ENCODE data around the gene CENPN.

- TF ChIP-seq, protein P1, sequence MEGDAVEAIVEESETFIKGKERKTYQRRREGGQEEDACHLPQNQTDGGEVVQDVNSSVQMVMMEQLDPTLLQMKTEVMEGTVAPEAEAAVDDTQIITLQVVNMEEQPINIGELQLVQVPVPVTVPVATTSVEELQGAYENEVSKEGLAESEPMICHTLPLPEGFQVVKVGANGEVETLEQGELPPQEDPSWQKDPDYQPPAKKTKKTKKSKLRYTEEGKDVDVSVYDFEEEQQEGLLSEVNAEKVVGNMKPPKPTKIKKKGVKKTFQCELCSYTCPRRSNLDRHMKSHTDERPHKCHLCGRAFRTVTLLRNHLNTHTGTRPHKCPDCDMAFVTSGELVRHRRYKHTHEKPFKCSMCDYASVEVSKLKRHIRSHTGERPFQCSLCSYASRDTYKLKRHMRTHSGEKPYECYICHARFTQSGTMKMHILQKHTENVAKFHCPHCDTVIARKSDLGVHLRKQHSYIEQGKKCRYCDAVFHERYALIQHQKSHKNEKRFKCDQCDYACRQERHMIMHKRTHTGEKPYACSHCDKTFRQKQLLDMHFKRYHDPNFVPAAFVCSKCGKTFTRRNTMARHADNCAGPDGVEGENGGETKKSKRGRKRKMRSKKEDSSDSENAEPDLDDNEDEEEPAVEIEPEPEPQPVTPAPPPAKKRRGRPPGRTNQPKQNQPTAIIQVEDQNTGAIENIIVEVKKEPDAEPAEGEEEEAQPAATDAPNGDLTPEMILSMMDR (optimal IDR thresholded peaks at IDR 0.05 in 1 of 3, IDR thresholded peaks at IDR 0.05 in 1 of 3, conservative IDR thresholded peaks at IDR 0.05 in 1 of 3; ENCODE audit: extremely low read depth in 1 of 3, insufficient read depth in 2 of 3, low read length in 3 of 3), result peak in 2 of 3 experiments; percentile 27 to 53
- no peak for TF ChIP-seq EZH2 (IDR thresholded peaks at IDR 0.05; ENCODE audit: low read length)
Measured at GRCh38 chr16:81004646-81005353, 2.2 kb upstream of the CENPN start.

All from keratinocyte (primary cell).